ENCODE results near the gene PTPRD. TPM values are rescaled to one million over a fixed set of nuclear protein-coding genes. Genes with fewer than 3 reads are reported as not detected.

Gene PTPRD
- total RNA-seq, 1 experiment from 2014 or later, result 0.02 TPM

GRCh38 chr9:8895861-8896224, 1717.0 kb downstream of the PTPRD start:
- no peaks in the 10 kb centered on the region for H3K36me3 ChIP-seq (ENCODE audit: control insufficient read depth in 1 of 2, insufficient read depth in 2 of 2, low read length in 2 of 2)
- H3K9me3 ChIP-seq (ENCODE audit: control insufficient read depth in 1 of 2, insufficient read depth in 1 of 2, low read depth in 1 of 2, low read length in 2 of 2), result peaks cover 6 to 19% of the 10 kb centered on the region in 2 experiments; a peak in 2 of 4 replicates
- ChIA-PET CTCF (interaction anchor here (1.0 kb wide), 1 partner anchor 1052 kb away, joined by 3 read pairs; no protein-coding TSS in a partner anchor), RAD21 (ENCODE audit: low non-redundant PET in 1 of 2, low total read pairs in 2 of 2, uncharacterized antibody in 2 of 2, unreplicated experiment in 2 of 2) (no interaction called here), POLR2A (no interaction called here)
- H3K27ac ChIP-seq (ENCODE audit: low read depth, low read length), result no peak overlapping the region
- TF ChIP-seq CBX3 (IDR thresholded peaks at IDR 0.05; ENCODE audit: low read depth) (no peak), TCF7L2 (IDR thresholded peaks at IDR 0.05; ENCODE audit: borderline replicate concordance, extremely low read depth, insufficient read depth, insufficient read length) (no peak), ZBTB33 (IDR thresholded peaks at IDR 0.05; ENCODE audit: extremely low read depth, insufficient replicate concordance, low read length) (no peak), CEBPB (IDR thresholded peaks at IDR 0.05; ENCODE audit: low read depth) (no peak), RAD21 (IDR thresholded peaks at IDR 0.05; ENCODE audit: low read depth) (no peak), YY1 (IDR thresholded peaks at IDR 0.05; ENCODE audit: extremely low read depth, insufficient replicate concordance, low read depth, low read length) (no peak)
- H3K79me2 ChIP-seq (ENCODE audit: insufficient read depth, low read length), result no peaks in the 10 kb centered on the region
- no peak overlapping the region for H3K4me2 ChIP-seq (ENCODE audit: low read length)
- DNase-seq (ENCODE audit: low read depth, low spot score) (no peak), ATAC-seq (no peak)
- no peaks in the 10 kb centered on the region for H3K4me1 ChIP-seq (ENCODE audit: control insufficient read depth in 1 of 2, insufficient read depth in 2 of 2, low read length in 2 of 2)
- no peaks in the 10 kb centered on the region for H3K27me3 ChIP-seq (ENCODE audit: insufficient read depth, low read length)
- intact Hi-C loops (cut with micrococcal nuclease), result no loop called here
- no peak overlapping the region for H3K4me3 ChIP-seq (replicated peaks in 1 of 2; ENCODE audit: low read depth in 1 of 2, low read length in 2 of 2)
- no peak overlapping the region for H2AFZ ChIP-seq (ENCODE audit: low read depth, low read length, poor library complexity, severe bottlenecking)
- H3K9me2 ChIP-seq (ENCODE audit: insufficient read depth), result no peaks in the 10 kb centered on the region
- no TSS peak for BruUV-seq (replicated peaks)
- H3K9ac ChIP-seq (ENCODE audit: low read length), result no peak overlapping the region
- H4K20me1 ChIP-seq (ENCODE audit: insufficient read depth), result no peaks in the 10 kb centered on the region
